Vagina (tissue), 2 donors: ENCODE measurements around the gene APOC3. TPM values are rescaled to one million over a fixed set of nuclear protein-coding genes. Genes with fewer than 3 reads are reported as not detected.

Experiments used
- DNase-seq, 2 donors: peaks; one replicate each; pipeline ENCODE4 v3.0.0-alpha.2; 2017; ENCODE audit errors: extremely low spot score in 2 of 2
- H3K27ac ChIP-seq: fragments of 200-600 bp; sonication (generic); one replicate; pipeline ENCODE4 v1.5.1; 2019
- H3K27me3 ChIP-seq: fragments of 200-600 bp; sonication (generic); one replicate; pipeline ENCODE4 v1.5.1; 2019
- H3K36me3 ChIP-seq, 2 donors: fragments of 200-600 bp; sonication (generic); one replicate each; pipeline ENCODE4 v1.5.1; 2017 to 2019
- H3K4me1 ChIP-seq: fragments of 200-600 bp; sonication (generic); one replicate; pipeline ENCODE4 v1.5.1; 2019
- H3K4me3 ChIP-seq, 2 donors: fragments of 200-600 bp; sonication (generic); 1 replicate in 1 of 2; 2 replicates in 1 of 2; pipeline ENCODE4 v1.5.1; 2016 to 2019
- H3K9me3 ChIP-seq: fragments of 200-600 bp; sonication (generic); one replicate; pipeline ENCODE4 v1.5.1; 2019
- POLR2A ChIP-seq, 2 donors: fragments of 450-650 bp; IDR thresholded peaks; one replicate each; pipeline ENCODE4 v1.6.1; 2017; ENCODE audit warnings: antibody characterized with exemption in 2 of 2, mild to moderate bottlenecking in 2 of 2, moderate library complexity in 2 of 2
- POLR2AphosphoS5 ChIP-seq, 2 donors: sonication (generic); formaldehyde crosslinking; IDR thresholded peaks; one replicate each; pipeline ENCODE4 v1.9.0; 2017; ENCODE audit warnings: antibody characterized with exemption in 2 of 2, mild to moderate bottlenecking in 2 of 2, low read depth in 1 of 2; ENCODE audit not compliant: insufficient read depth in 1 of 2
- intact Hi-C: fragments of 100-400 bp; cut with DNase I; formaldehyde crosslinking; loops from one replicate; pipeline ENCODE4 v1.15.1; 2023
- total RNA-seq: library from RNA; depleted of rRNA; stranded (reverse); fragments of >200 nt; gene quantifications from one replicate; pipeline ENCODE4 v1.2.3, GENCODE V29; 2016
- TF ChIP-seq, protein P1 (sequence below), 3 experiments: fragments of 450-650 bp in 2 of 3; fragments of 200-600 bp in 1 of 3; sonication (generic) in 1 of 3; IDR thresholded peaks; one replicate each; pipeline ENCODE4 v1.5.1; 2017 to 2019; ENCODE audit warnings: antibody characterized with exemption in 3 of 3, mild to moderate bottlenecking in 2 of 3, moderate library complexity in 2 of 3

Gene APOC3
- not detected for total RNA-seq

DNA sequence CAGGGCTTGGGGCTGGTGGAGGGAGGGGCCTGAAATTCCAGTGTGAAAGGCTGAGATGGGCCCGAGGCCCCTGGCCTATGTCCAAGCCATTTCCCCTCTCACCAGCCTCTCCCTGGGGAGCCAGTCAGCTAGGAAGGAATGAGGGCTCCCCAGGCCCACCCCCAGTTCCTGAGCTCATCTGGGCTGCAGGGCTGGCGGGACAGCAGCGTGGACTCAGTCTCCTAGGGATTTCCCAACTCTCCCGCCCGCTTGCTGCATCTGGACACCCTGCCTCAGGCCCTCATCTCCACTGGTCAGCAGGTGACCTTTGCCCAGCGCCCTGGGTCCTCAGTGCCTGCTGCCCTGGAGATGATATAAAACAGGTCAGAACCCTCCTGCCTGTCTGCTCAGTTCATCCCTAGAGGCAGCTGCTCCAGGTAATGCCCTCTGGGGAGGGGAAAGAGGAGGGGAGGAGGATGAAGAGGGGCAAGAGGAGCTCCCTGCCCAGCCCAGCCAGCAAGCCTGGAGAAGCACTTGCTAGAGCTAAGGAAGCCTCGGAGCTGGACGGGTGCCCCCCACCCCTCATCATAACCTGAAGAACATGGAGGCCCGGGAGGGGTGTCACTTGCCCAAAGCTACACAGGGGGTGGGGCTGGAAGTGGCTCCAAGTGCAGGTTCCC, at the start of gene APOC3:
Gene APOC3, plus strand, starts transcription at position 383 of the 659 bp plus-strand sequence. CDS start 676 bp downstream, outside the sequence.
- Histone ChIP-seq H3K9me3 (no peaks in the 10 kb centered on the region), H3K4me1 (no peaks in the 10 kb centered on the region), H3K36me3 (no peaks in the 10 kb centered on the region), H3K27me3 (no peaks in the 10 kb centered on the region), H3K4me3 (no peak within 1 kb of the TSS), H3K27ac (no peak within 1 kb of the TSS)
- intact Hi-C loops, result no loop called here
- DNase-seq, result no peak
- TF ChIP-seq POLR2AphosphoS5 (IDR thresholded peaks at IDR 0.05; ENCODE audit: insufficient read depth in 1 of 2, low read depth in 1 of 2) (no peak), POLR2A (IDR thresholded peaks at IDR 0.05) (no peak)
- TF ChIP-seq, protein P1, sequence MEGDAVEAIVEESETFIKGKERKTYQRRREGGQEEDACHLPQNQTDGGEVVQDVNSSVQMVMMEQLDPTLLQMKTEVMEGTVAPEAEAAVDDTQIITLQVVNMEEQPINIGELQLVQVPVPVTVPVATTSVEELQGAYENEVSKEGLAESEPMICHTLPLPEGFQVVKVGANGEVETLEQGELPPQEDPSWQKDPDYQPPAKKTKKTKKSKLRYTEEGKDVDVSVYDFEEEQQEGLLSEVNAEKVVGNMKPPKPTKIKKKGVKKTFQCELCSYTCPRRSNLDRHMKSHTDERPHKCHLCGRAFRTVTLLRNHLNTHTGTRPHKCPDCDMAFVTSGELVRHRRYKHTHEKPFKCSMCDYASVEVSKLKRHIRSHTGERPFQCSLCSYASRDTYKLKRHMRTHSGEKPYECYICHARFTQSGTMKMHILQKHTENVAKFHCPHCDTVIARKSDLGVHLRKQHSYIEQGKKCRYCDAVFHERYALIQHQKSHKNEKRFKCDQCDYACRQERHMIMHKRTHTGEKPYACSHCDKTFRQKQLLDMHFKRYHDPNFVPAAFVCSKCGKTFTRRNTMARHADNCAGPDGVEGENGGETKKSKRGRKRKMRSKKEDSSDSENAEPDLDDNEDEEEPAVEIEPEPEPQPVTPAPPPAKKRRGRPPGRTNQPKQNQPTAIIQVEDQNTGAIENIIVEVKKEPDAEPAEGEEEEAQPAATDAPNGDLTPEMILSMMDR (IDR thresholded peaks at IDR 0.05), result no peak

DNA sequence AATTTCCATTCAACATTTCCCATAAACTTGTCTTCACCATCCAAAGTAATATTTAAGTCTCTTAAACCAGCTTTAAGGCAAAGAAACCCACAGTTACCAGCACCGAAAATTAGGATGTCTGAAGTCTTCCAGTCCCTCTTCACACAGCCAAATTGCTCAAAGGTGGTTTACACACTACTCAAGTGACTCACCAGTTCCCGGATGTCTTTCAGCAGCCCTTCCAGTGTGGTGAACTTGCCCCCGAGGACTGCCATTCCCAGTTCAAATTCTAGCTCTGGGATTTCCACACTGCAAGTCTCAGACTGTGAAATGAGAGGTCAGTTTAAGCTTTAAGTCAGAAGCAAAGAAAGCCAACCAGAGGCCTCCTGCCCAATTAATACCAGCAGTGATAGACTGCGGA, 47.0 kb upstream of the APOC3 start:
- Histone ChIP-seq H3K4me1 (peaks cover 15% of the 10 kb centered on the region), H3K27ac (no peak overlapping the region), H3K4me3 (no peak overlapping the region), H3K36me3 (peaks cover 0 to 87% of the 10 kb centered on the region in 2 donors), H3K27me3 (no peaks in the 10 kb centered on the region), H3K9me3 (no peaks in the 10 kb centered on the region)
- TF ChIP-seq, protein P1 (IDR thresholded peaks at IDR 0.05), result no peak
- no peak for TF ChIP-seq POLR2A (IDR thresholded peaks at IDR 0.05)
- TF ChIP-seq POLR2AphosphoS5 (IDR thresholded peaks at IDR 0.05; ENCODE audit: insufficient read depth in 1 of 2, low read depth in 1 of 2), result no peak
- intact Hi-C loops, result no loop called here
- no peak for DNase-seq

- Histone ChIP-seq H3K36me3 (peaks cover 0 to 54% of the 10 kb centered on the region in 2 donors), H3K4me1 (peaks cover 22% of the 10 kb centered on the region), H3K9me3 (no peaks in the 10 kb centered on the region), H3K27me3 (no peaks in the 10 kb centered on the region), H3K27ac (no peak overlapping the region), H3K4me3 (no peak overlapping the region)
- intact Hi-C loops, result no loop called here
- no peak for DNase-seq
- TF ChIP-seq, protein P1 (IDR thresholded peaks at IDR 0.05), result no peak
- TF ChIP-seq POLR2A (IDR thresholded peaks at IDR 0.05) (no peak), POLR2AphosphoS5 (IDR thresholded peaks at IDR 0.05; ENCODE audit: insufficient read depth in 1 of 2, low read depth in 1 of 2) (no peak)
Measured at GRCh38 chr11:116786326-116786725, 43.4 kb upstream of the APOC3 start.

- H3K27ac ChIP-seq, result peak overlapping the region; percentile 76
- intact Hi-C loops, result loop anchor here (1.0 kb wide), 1 partner anchor 49 kb away; no protein-coding TSS in a partner anchor
Measured at GRCh38 chr11:116786966-116787365, 42.7 kb upstream of the APOC3 start.

More at GRCh38 chr11:116786966-116787365, 42.7 kb upstream of the APOC3 start:
- H3K27me3 ChIP-seq, result no peaks in the 10 kb centered on the region
- peak overlapping the region; percentile 87 to 99 for H3K4me3 ChIP-seq
- TF ChIP-seq, protein P1 (IDR thresholded peaks at IDR 0.05), result no peak
- no peak for TF ChIP-seq POLR2AphosphoS5 (IDR thresholded peaks at IDR 0.05; ENCODE audit: insufficient read depth in 1 of 2, low read depth in 1 of 2)
- TF ChIP-seq POLR2A (IDR thresholded peaks at IDR 0.05), result no peak
- no peaks in the 10 kb centered on the region for H3K9me3 ChIP-seq
- peaks cover 0 to 47% of the 10 kb centered on the region in 2 donors for H3K36me3 ChIP-seq
- H3K4me1 ChIP-seq, result peaks cover 27% of the 10 kb centered on the region
- DNase-seq, result no peak
